ENCODE measurements around the gene ABCA3.

DNA sequence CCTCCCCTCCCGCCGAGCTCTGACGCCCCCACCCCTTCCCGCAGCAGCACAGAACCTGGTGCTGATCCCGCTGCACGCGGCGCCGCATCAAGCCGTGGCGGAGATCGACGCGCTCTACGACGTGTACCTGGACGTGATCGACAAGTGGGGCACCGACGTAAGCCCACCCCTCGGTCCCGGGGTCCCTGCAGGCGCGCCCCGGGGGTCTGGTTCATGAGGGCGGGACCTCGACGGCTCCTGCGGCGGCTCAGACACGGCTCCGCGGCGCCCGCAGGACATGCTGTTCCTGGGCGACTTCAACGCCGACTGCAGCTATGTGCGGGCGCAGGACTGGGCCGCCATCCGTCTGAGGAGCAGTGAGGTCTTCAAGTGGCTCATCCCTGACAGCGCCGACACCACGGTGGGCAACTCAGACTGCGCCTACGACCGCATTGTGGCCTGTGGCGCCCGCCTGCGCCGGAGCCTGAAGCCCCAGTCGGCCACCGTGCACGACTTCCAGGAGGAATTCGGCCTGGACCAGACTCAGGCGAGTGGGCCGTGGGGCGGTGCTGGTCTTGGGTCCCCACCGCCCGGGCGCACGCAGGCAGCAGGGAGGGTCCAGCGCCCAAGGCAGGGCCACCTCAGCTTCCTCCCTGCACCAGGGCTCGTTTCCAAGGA is 102.9 kb downstream of the ABCA3 start:
- TF ChIP-seq, protein P1, sequence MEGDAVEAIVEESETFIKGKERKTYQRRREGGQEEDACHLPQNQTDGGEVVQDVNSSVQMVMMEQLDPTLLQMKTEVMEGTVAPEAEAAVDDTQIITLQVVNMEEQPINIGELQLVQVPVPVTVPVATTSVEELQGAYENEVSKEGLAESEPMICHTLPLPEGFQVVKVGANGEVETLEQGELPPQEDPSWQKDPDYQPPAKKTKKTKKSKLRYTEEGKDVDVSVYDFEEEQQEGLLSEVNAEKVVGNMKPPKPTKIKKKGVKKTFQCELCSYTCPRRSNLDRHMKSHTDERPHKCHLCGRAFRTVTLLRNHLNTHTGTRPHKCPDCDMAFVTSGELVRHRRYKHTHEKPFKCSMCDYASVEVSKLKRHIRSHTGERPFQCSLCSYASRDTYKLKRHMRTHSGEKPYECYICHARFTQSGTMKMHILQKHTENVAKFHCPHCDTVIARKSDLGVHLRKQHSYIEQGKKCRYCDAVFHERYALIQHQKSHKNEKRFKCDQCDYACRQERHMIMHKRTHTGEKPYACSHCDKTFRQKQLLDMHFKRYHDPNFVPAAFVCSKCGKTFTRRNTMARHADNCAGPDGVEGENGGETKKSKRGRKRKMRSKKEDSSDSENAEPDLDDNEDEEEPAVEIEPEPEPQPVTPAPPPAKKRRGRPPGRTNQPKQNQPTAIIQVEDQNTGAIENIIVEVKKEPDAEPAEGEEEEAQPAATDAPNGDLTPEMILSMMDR (conservative IDR thresholded peaks at IDR 0.05) = no peak
- TF ChIP-seq ZFX (IDR thresholded peaks at IDR 0.05) = no peak

Measured in C4-2B (cell line).